ENCODE results near the gene IL4I1.

- TF ChIP-seq CTCF (conservative IDR thresholded peaks at IDR 0.05; ENCODE audit: low read length) (no peak), EZH2phosphoT487 (IDR thresholded peaks at IDR 0.05; ENCODE audit: borderline replicate concordance) (no peak)
These were observed 12.6 kb downstream of the IL4I1 start for GRCh38 chr19:49884109-49884508.
